A549 (cell line): ENCODE measurements around the gene TC2N. TPM values are rescaled to one million over a fixed set of nuclear protein-coding genes. Genes with fewer than 3 reads are reported as not detected.

Experiments used
- ATAC-seq, 2 experiments: fragments of 200-7000 bp in 1 of 2; fragments of >200 bp in 1 of 2; cut with Nextera tagmentation in 1 of 2; cut with Tn5 transposase in 1 of 2; 3 replicates each; pipeline versions ENCODE4 v1.8.0 to v1.9.1; 2018 to 2020; ENCODE audit warnings: mild to moderate bottlenecking in 1 of 2, moderate library complexity in 1 of 2
- CTCF ChIA-PET: fragments of 300-600 bp; sonication (Branson Sonifier 250); formaldehyde crosslinking; extraction: SDS; loops from one replicate; lab custom pipeline; 2021; ENCODE audit warnings: antibody characterized with exemption, inconsistent platforms; lab: Yijun Ruan, JAX
- POLR2A ChIA-PET: fragments of 350-600 bp; formaldehyde crosslinking; extraction: SDS; loops from one replicate; lab custom pipeline; 2021; ENCODE audit warnings: antibody characterized with exemption, inconsistent platforms; lab: Yijun Ruan, JAX
- DNase-seq, 2 experiments: peaks; one replicate each; pipeline versions ENCODE4 v3.0.0 to v3.0.0-alpha.2; 2011 to 2016; ENCODE audit warnings: low read depth in 1 of 2, low spot score in 1 of 2
- FAIRE-seq: peaks from 2 replicates; lab custom pipeline; 2011; peaks lifted over from hg19 to GRCh38; lab: Jason Lieb, UNC
- H3K27ac ChIP-seq, 2 experiments: fragments of >200 bp; sonication (Bioruptor Twin); formaldehyde crosslinking; 3 replicates each; pipeline ENCODE4 v1.5.1; 2016 to 2017
- H3K4me1 ChIP-seq: fragments of >200 bp; sonication (Bioruptor Twin); formaldehyde crosslinking; 3 replicates; pipeline ENCODE4 v1.6.1; 2016
- H3K4me2 ChIP-seq: fragments of >200 bp; sonication (Bioruptor Twin); formaldehyde crosslinking; 3 replicates; pipeline ENCODE4 v1.6.1; 2016
- H3K4me3 ChIP-seq: fragments of >200 bp; sonication (Bioruptor Twin); formaldehyde crosslinking; 3 replicates; pipeline ENCODE4 v1.5.1; 2016
- H3K9me3 ChIP-seq: fragments of >200 bp; sonication (Bioruptor Twin); formaldehyde crosslinking; 3 replicates; pipeline ENCODE4 v1.6.1; 2016
- BHLHE40 ChIP-seq: IDR thresholded peaks from 2 replicates; pipeline ENCODE4 v1.6.1; 2012; ENCODE audit warnings: low read depth, low read length, inconsistent platforms
- CBX2 ChIP-seq: fragments of 200-600 bp; sonication (generic); IDR thresholded peaks from 2 replicates; pipeline ENCODE4 v1.6.1; 2016; ENCODE audit warnings: low read depth, mild to moderate bottlenecking, borderline replicate concordance
- CHD2 ChIP-seq: fragments of 150-350 bp; IDR thresholded peaks from 2 replicates; pipeline ENCODE4 v1.6.1; 2014; ENCODE audit warnings: low read length; ENCODE audit not compliant: partially characterized antibody
- CHD4 ChIP-seq: fragments of 200-600 bp; sonication (generic); IDR thresholded peaks from 2 replicates; pipeline ENCODE4 v1.6.1; 2016; ENCODE audit warnings: antibody characterized with exemption, mild to moderate bottlenecking, borderline replicate concordance
- FOSB ChIP-seq: fragments of 250-450 bp; sonication (Bioruptor Pico); IDR thresholded peaks from 2 replicates; pipeline ENCODE4 v1.5.0; 2020; ENCODE audit warnings: mild to moderate bottlenecking, moderate library complexity
- GATA3 ChIP-seq: IDR thresholded peaks from 2 replicates; pipeline ENCODE4 v1.6.1; 2012; ENCODE audit warnings: borderline replicate concordance
- KDM1A ChIP-seq: fragments of 200-600 bp; sonication (generic); IDR thresholded peaks from 2 replicates; pipeline ENCODE4 v1.6.1; 2016; ENCODE audit warnings: low read depth, mild to moderate bottlenecking
- KDM5A ChIP-seq: fragments of 200-600 bp; sonication (generic); IDR thresholded peaks from 2 replicates; pipeline ENCODE4 v1.6.1; 2016; ENCODE audit warnings: antibody characterized with exemption, mild to moderate bottlenecking
- MAFK ChIP-seq: fragments of 450-650 bp; IDR thresholded peaks from 2 replicates; pipeline ENCODE4 v1.6.1; 2014; ENCODE audit not compliant: partially characterized antibody
- MAZ ChIP-seq: fragments of 150-350 bp; IDR thresholded peaks from 2 replicates; pipeline ENCODE4 v1.6.1; 2014; ENCODE audit warnings: antibody characterized with exemption, low read depth, low read length, borderline replicate concordance
- MYC ChIP-seq: IDR thresholded peaks from 2 replicates; pipeline ENCODE4 v1.6.1; 2012; ENCODE audit warnings: mild to moderate bottlenecking, inconsistent platforms, low read length, improper control_type of control experiment, borderline replicate concordance
- PHF8 ChIP-seq: fragments of 200-600 bp; sonication (generic); IDR thresholded peaks from 2 replicates; pipeline ENCODE4 v1.6.1; 2016; ENCODE audit warnings: low read depth, mild to moderate bottlenecking, antibody characterized with exemption, moderate library complexity, borderline replicate concordance
- POLR2A ChIP-seq: IDR thresholded peaks from 2 replicates; pipeline ENCODE4 v1.6.1; 2012; ENCODE audit warnings: mild to moderate bottlenecking, low read length
- SMC3 ChIP-seq: fragments of >200 bp; sonication (Bioruptor Twin); formaldehyde crosslinking; IDR thresholded peaks from 3 replicates; pipeline ENCODE4 v1.6.1; 2018; ENCODE audit warnings: inconsistent platforms
- SREBF2 ChIP-seq: fragments of 450-650 bp; IDR thresholded peaks from 2 replicates; pipeline ENCODE4 v1.6.1; 2014; ENCODE audit warnings: mild to moderate bottlenecking, moderate library complexity
- ZC3H11A ChIP-seq: fragments of 450-650 bp; IDR thresholded peaks from 2 replicates; pipeline ENCODE4 v1.6.1; 2014; ENCODE audit warnings: antibody characterized with exemption, mild to moderate bottlenecking
- ZSCAN20 ChIP-seq: fragments of 250-450 bp; sonication (Bioruptor Pico); IDR thresholded peaks from 2 replicates; pipeline ENCODE4 v1.8.0; 2022; ENCODE audit warnings: mild to moderate bottlenecking, moderate library complexity
- WGBS: methylation state at CpG from one replicate; pipeline ENCODE4 v1.1.6; 2017; ENCODE audit errors: missing lambda C conversion rate; 5-methylcytosine and 5-hydroxymethylcytosine counted together
- polyA plus RNA-seq, 4 experiments: library from polyadenylated mRNA; depleted of rRNA in 3 of 4; stranded (reverse); fragments of >200 nt; fragmentation: RNase III in 1 of 4; extraction: RNeasy Plus Mini Kit Qiagen cat#74134 plus additional on column Dnase treatment in 1 of 4; gene quantifications; 2 replicates in 3 of 4; 3 replicates in 1 of 4; pipeline ENCODE4 v1.2.3, GENCODE V29; 2011 to 2017
- TF ChIP-seq, protein P1 (sequence below): fragments of 150-350 bp; IDR thresholded peaks from 2 replicates; pipeline ENCODE4 v1.6.1; 2014; ENCODE audit warnings: low read depth, mild to moderate bottlenecking, low read length
- TF ChIP-seq, protein P2 (sequence below): fragments of >200 bp; sonication (Bioruptor Twin); formaldehyde crosslinking; IDR thresholded peaks from 3 replicates; pipeline ENCODE4 v1.5.1; 2016
- TF ChIP-seq, protein P3 (sequence below): IDR thresholded peaks from 2 replicates; pipeline ENCODE4 v1.6.1; 2012

Gene TC2N
- polyA plus RNA-seq, 2 of the 4 experiments (the other 2 are of a cell fraction), result 0.43 to 5.5 TPM

DNA sequence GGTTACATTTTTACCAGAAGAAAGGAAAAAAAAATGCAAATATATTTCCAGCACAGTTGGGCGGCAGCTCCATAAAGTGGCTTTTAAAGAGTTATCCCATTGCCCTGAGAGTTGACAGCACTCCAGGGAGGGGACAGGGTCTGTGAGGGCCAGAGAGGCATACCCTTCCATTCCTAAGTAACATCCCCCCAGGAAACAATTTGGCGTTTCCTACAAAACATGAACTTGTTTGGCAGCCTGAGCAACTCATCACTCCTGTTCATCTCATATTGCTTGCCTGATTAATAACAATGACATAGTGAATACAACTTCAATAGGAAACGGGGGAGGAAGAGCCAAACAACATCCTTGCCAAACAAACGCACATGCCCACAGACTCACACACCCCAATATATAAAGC is 23.3 kb downstream of the TC2N start:
- Histone ChIP-seq H3K4me1 (no peaks in the 10 kb centered on the region), H3K4me3 (no peak overlapping the region), H3K9me3 (no peaks in the 10 kb centered on the region)
- 69% methylated on average over 4 of the region's 4 CpGs for WGBS
- POLR2A ChIA-PET, result interaction anchor here (0.7 kb wide), 1 partner anchor 111 kb away, joined by 3 read pairs; no protein-coding TSS in a partner anchor
- no peak for ATAC-seq
- TF ChIP-seq KDM5A (no peak), CHD2 (no peak), SMC3 (no peak), SREBF2 (no peak), MYC (no peak), CBX2 (no peak), POLR2A (no peak), PHF8 (no peak), MAZ (no peak), CHD4 (no peak), MAFK (no peak), ZC3H11A (no peak), GATA3 (no peak), ZSCAN20 (CRISPR knock-in tag) (no peak), KDM1A (no peak)
- TF ChIP-seq, protein P1, sequence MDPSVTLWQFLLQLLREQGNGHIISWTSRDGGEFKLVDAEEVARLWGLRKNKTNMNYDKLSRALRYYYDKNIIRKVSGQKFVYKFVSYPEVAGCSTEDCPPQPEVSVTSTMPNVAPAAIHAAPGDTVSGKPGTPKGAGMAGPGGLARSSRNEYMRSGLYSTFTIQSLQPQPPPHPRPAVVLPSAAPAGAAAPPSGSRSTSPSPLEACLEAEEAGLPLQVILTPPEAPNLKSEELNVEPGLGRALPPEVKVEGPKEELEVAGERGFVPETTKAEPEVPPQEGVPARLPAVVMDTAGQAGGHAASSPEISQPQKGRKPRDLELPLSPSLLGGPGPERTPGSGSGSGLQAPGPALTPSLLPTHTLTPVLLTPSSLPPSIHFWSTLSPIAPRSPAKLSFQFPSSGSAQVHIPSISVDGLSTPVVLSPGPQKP, result no peak
- TF ChIP-seq, all 56 proteins: peak for 0
- Histone ChIP-seq H3K27ac (no peak overlapping the region), H3K4me2 (no peak overlapping the region)
- CTCF ChIA-PET, result no interaction called here
- DNase-seq, result no peak
- no peak for FAIRE-seq

DNA sequence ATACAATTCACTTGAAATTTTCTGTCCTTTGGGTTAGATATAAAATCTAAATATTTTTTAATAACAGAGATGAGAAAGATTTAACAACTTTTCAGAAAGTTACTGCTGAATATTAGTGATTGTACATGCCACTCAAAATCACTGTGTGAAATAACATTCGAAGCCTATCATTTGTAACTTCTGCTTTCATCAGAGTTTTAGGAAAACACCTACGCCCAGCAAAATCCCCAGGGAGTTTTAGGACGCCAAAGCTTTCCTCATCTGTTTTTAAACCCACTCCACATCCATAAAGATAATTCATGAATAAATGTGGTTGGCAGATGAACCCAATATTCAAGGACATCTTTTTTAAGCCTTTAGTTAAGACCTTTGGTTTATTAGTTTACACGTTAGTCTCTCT is 23.9 kb downstream of the TC2N start:
- H3K4me3 ChIP-seq, result no peak overlapping the region
- no peak for TF ChIP-seq CHD4
- TF ChIP-seq, protein P2, sequence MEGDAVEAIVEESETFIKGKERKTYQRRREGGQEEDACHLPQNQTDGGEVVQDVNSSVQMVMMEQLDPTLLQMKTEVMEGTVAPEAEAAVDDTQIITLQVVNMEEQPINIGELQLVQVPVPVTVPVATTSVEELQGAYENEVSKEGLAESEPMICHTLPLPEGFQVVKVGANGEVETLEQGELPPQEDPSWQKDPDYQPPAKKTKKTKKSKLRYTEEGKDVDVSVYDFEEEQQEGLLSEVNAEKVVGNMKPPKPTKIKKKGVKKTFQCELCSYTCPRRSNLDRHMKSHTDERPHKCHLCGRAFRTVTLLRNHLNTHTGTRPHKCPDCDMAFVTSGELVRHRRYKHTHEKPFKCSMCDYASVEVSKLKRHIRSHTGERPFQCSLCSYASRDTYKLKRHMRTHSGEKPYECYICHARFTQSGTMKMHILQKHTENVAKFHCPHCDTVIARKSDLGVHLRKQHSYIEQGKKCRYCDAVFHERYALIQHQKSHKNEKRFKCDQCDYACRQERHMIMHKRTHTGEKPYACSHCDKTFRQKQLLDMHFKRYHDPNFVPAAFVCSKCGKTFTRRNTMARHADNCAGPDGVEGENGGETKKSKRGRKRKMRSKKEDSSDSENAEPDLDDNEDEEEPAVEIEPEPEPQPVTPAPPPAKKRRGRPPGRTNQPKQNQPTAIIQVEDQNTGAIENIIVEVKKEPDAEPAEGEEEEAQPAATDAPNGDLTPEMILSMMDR, result no peak
- ATAC-seq (no peak), FAIRE-seq (no peak), DNase-seq (no peak)
- no peaks in the 10 kb centered on the region for H3K9me3 ChIP-seq
- ChIA-PET POLR2A (no interaction called here), CTCF (no interaction called here)
- WGBS, result 62% methylated on average over 4 of the region's 4 CpGs
- no peak overlapping the region for H3K27ac ChIP-seq
- no peaks in the 10 kb centered on the region for H3K4me1 ChIP-seq
- no peak overlapping the region for H3K4me2 ChIP-seq

DNA sequence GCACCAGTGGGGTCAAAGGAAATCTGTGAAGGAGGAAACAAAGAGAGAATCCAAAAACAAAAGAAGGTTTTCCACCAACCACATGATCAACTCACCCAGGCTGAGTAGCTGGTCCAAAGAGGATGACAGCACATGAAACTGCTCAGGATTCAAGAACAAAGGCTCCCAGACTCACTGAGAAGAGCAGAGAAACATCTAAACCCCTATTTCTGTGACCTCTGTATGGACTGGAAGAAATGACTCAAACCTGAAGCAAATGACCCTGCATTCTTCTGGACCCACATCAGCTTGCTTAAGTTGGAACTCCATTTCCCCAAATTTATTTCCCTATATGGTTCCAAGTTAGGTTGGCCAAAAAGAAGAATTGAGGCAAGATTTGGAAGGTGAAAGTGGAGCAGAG is 26.3 kb downstream of the TC2N start:
- CTCF ChIA-PET, result interaction anchor here (1.6 kb wide), 1 partner anchor 70 kb away, joined by 6 read pairs; no protein-coding TSS in a partner anchor
- ATAC-seq (no peak), FAIRE-seq (no peak)

More for the DNA sequence above, 26.3 kb downstream of the TC2N start:
- Histone ChIP-seq H3K4me2 (no peak overlapping the region), H3K4me1 (peaks cover 10% of the 10 kb centered on the region; the same call in 2 of the 3 replicates), H3K9me3 (no peaks in the 10 kb centered on the region), H3K27ac (no peak overlapping the region), H3K4me3 (no peak overlapping the region)
- TF ChIP-seq FOSB (CRISPR knock-in tag), result no peak
- TF ChIP-seq POLR2A, result no peak
- no peak for TF ChIP-seq CHD2
- TF ChIP-seq, protein P3, sequence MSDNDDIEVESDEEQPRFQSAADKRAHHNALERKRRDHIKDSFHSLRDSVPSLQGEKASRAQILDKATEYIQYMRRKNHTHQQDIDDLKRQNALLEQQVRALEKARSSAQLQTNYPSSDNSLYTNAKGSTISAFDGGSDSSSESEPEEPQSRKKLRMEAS, result no peak
- TF ChIP-seq BHLHE40, result no peak
- no peak for TF ChIP-seq MAFK
- no peak for DNase-seq
- POLR2A ChIA-PET, result no interaction called here
